ENCODE measurements around the gene PTGES3L. TPM values are rescaled to one million over a fixed set of nuclear protein-coding genes. Genes with fewer than 3 reads are reported as not detected.
"Not testable (repeated sequence)": the region's sequence is repeated elsewhere in the genome, so short reads cannot be mapped to it uniquely, and the experiment has no call there.

PTGES3L gene
- total and polyA plus RNA-seq, 2 experiments from 2014 or later: 0.90 TPM; not detected in 1

DNA sequence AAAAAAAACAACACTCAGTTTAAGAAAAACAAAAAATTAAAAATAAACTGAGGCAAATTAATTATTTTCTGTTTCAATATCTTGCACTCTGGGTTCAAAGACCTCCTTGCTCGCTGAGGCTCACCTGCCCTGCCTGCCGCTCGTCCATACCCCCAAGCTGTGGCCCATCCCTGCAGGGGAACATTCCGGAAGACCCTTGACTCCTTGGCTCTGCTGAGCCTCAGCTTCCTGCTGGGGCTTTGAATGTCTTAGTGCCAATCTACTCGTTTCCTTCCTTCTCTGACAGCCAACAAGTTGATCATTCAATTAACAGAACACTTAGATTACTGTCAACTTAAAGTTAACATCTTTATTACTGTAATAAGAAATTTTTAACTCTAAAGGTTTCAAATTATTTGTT, 55.0 kb downstream of the PTGES3L start:
- H4K20me1 ChIP-seq (ENCODE audit: insufficient read depth): no peaks in the 10 kb centered on the region
- no peak overlapping the region for H3K4me3 ChIP-seq
- H3K9ac ChIP-seq: no peak overlapping the region
- no peak for DNase-seq
- H3K9me3 ChIP-seq (ENCODE audit: low read depth): no peaks in the 10 kb centered on the region
- H3K79me2 ChIP-seq (ENCODE audit: insufficient read depth): no peaks in the 10 kb centered on the region
- TF ChIP-seq EZH2 (IDR thresholded peaks at IDR 0.05; ENCODE audit: insufficient read depth, poor library complexity, severe bottlenecking) (no peak), EZH2phosphoT487 (IDR thresholded peaks at IDR 0.05; ENCODE audit: insufficient read depth, low read depth) (no peak)
- 39 to 54% methylated on average over 5 of the region's 5 CpGs for WGBS, 2 experiments (ENCODE audit: low coverage in 1 of 2, low lambda C conversion rate in 2 of 2, missing lambda C conversion rate in 2 of 2)
- H3F3A ChIP-seq (ENCODE audit: insufficient read depth): peaks cover 11% of the 10 kb centered on the region
- H3K4me2 ChIP-seq (ENCODE audit: unreplicated experiment): no peak overlapping the region
- H3K27ac ChIP-seq: no peak overlapping the region
- no peaks in the 10 kb centered on the region for H3K9me2 ChIP-seq (ENCODE audit: insufficient read depth)
- peaks cover 29% of the 10 kb centered on the region for H3K27me3 ChIP-seq (replicated peaks; ENCODE audit: insufficient read depth)
- in situ Hi-C loops (cut with MboI): loop anchor here (25.0 kb wide), 1 partner anchor 188 kb away; the partner anchor contains the start of gene EZH1
- no peak overlapping the region for H2AFZ ChIP-seq
- peaks cover 8% of the 10 kb centered on the region for H3K4me1 ChIP-seq (ENCODE audit: insufficient read depth)
- no peaks in the 10 kb centered on the region for H3K36me3 ChIP-seq (ENCODE audit: low read depth)

- in situ Hi-C loops (cut with MboI): not testable (repeated sequence)
Measured at GRCh38 chr17:42923472-42923871, 56.4 kb downstream of the PTGES3L start.

DNA sequence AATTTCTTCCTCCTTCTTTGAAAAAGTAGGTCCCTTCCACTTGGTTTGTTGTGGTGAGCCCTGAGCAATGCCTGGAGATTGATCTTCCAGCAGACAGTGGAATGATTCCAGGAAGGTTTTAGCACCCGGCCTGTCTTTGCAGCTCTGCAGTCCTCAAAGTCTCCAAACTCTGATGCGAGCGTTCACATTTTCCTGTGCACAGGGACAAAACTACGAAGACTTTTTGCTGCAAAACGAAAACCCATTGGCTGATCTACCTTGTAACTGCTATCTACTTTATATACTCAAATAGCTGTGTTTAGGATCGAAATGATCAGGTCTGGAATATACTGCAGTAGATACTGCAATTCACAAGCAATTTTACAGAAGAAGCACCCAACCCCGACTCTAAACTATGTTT, 57.6 kb downstream of the PTGES3L start:
- in situ Hi-C loops (cut with MboI): no loop called here

More at GRCh38 chr17:42923472-42923871, 56.4 kb downstream of the PTGES3L start:
- not testable (repeated sequence) for H3K4me2 ChIP-seq (ENCODE audit: unreplicated experiment); H3K79me2 ChIP-seq (ENCODE audit: insufficient read depth); H2AFZ ChIP-seq; H3K9me2 ChIP-seq (ENCODE audit: insufficient read depth); H3K4me3 ChIP-seq; H3F3A ChIP-seq (ENCODE audit: insufficient read depth); H3K36me3 ChIP-seq (ENCODE audit: low read depth); H3K9ac ChIP-seq; H3K4me1 ChIP-seq (ENCODE audit: insufficient read depth); DNase-seq; H3K27ac ChIP-seq; H4K20me1 ChIP-seq (ENCODE audit: insufficient read depth); H3K9me3 ChIP-seq (ENCODE audit: low read depth)
- H3K27me3 ChIP-seq (replicated peaks; ENCODE audit: insufficient read depth): peaks cover 29% of the 10 kb centered on the region
- 93 to 94% methylated on average over 7 of the region's 7 CpGs for WGBS, 2 experiments (ENCODE audit: low coverage in 1 of 2, low lambda C conversion rate in 2 of 2, missing lambda C conversion rate in 2 of 2)

DNA sequence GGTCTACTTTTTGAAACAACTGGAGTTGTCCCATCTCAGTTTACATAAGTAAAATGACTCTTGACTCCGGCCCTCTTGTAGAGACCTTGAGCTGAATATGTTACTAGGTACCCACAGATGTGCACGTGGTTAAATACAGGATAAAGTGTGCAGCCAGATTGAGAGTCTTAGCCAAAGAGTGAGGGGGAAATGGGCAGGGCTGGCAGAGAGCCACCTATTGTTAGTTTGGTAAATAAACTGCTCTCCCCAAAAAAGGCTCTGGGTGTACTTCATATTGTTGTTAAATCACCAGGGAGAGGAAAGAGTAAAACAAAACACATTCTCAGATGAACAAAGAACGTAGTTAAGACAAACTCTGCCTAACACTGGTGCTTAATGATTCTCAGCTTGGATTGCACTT, 59.0 kb downstream of the PTGES3L start:
- no peaks in the 10 kb centered on the region for H3K79me2 ChIP-seq (ENCODE audit: insufficient read depth)

More for the DNA sequence above, 57.6 kb downstream of the PTGES3L start:
- no peaks in the 10 kb centered on the region for H3K79me2 ChIP-seq (ENCODE audit: insufficient read depth)
- WGBS, 2 experiments (ENCODE audit: low coverage in 1 of 2, low lambda C conversion rate in 2 of 2, missing lambda C conversion rate in 2 of 2): 18 to 22% methylated on average over 7 of the region's 7 CpGs
- no peak overlapping the region for H3K27ac ChIP-seq
- no peaks in the 10 kb centered on the region for H4K20me1 ChIP-seq (ENCODE audit: insufficient read depth)
- no peak overlapping the region for H2AFZ ChIP-seq
- H3K9me3 ChIP-seq (ENCODE audit: low read depth): no peaks in the 10 kb centered on the region
- H3K36me3 ChIP-seq (ENCODE audit: low read depth): no peaks in the 10 kb centered on the region
- no peaks in the 10 kb centered on the region for H3K4me1 ChIP-seq (ENCODE audit: insufficient read depth)
- H3K27me3 ChIP-seq (replicated peaks; ENCODE audit: insufficient read depth): peaks cover 29% of the 10 kb centered on the region
- no peak overlapping the region for H3K9ac ChIP-seq
- no peaks in the 10 kb centered on the region for H3K9me2 ChIP-seq (ENCODE audit: insufficient read depth)
- no peak for TF ChIP-seq EZH2phosphoT487 (IDR thresholded peaks at IDR 0.05; ENCODE audit: insufficient read depth, low read depth)
- no peak for TF ChIP-seq EZH2 (IDR thresholded peaks at IDR 0.05; ENCODE audit: insufficient read depth, poor library complexity, severe bottlenecking)
- H3K4me2 ChIP-seq (ENCODE audit: unreplicated experiment): no peak overlapping the region
- no peak for DNase-seq
- no peak overlapping the region for H3K4me3 ChIP-seq
- H3F3A ChIP-seq (ENCODE audit: insufficient read depth): no peaks in the 10 kb centered on the region

More for the DNA sequence above, 59.0 kb downstream of the PTGES3L start:
- Histone ChIP-seq H4K20me1 (ENCODE audit: insufficient read depth) (no peaks in the 10 kb centered on the region), H3K9me3 (ENCODE audit: low read depth) (no peaks in the 10 kb centered on the region), H3K27ac (no peak overlapping the region), H3F3A (ENCODE audit: insufficient read depth) (no peaks in the 10 kb centered on the region), H3K27me3 (replicated peaks; ENCODE audit: insufficient read depth) (peaks cover 29% of the 10 kb centered on the region), H3K4me1 (ENCODE audit: insufficient read depth) (no peaks in the 10 kb centered on the region), H3K4me3 (no peak overlapping the region), H3K9ac (no peak overlapping the region), H3K36me3 (ENCODE audit: low read depth) (no peaks in the 10 kb centered on the region), H3K9me2 (ENCODE audit: insufficient read depth) (no peaks in the 10 kb centered on the region), H3K4me2 (ENCODE audit: unreplicated experiment) (no peak overlapping the region), H2AFZ (no peak overlapping the region)
- in situ Hi-C loops (cut with MboI): no loop called here
- WGBS, 2 experiments (ENCODE audit: low coverage in 1 of 2, low lambda C conversion rate in 2 of 2, missing lambda C conversion rate in 2 of 2): 24 to 32% methylated on average over 3 of the region's 3 CpGs
- no peak for DNase-seq
- TF ChIP-seq EZH2 (IDR thresholded peaks at IDR 0.05; ENCODE audit: insufficient read depth, poor library complexity, severe bottlenecking) (no peak), EZH2phosphoT487 (IDR thresholded peaks at IDR 0.05; ENCODE audit: insufficient read depth, low read depth) (no peak)

All from GM23248 (cell line).